ENCODE measurements around the gene NR2F1-AS1. TPM values are rescaled to one million over a fixed set of nuclear protein-coding genes. Genes with fewer than 3 reads are reported as not detected.

NR2F1-AS1 gene
- total and polyA plus RNA-seq, 2 experiments from 2014 or later: 0.59 to 4.5 TPM

- TF ChIP-seq ZNF462 (CRISPR knock-in tag; IDR thresholded peaks at IDR 0.05) (no peak), EZH2phosphoT487 (IDR thresholded peaks at IDR 0.05; ENCODE audit: unreplicated experiment) (peak; percentile 47)
Measured at GRCh38 chr5:93607367-93608258, 26.6 kb upstream of the NR2F1-AS1 start (continued).

GRCh38 chr5:93606382-93606752 lies 25.3 kb upstream of the NR2F1-AS1 start:
- DNase-seq (ENCODE audit: low spot score) (no peak), ATAC-seq (no peak)
- Mint-ChIP-seq H3K9me3 (peaks cover 7% of the 10 kb centered on the region; the same call in 2 of the 3 replicates), H3K4me3 (no peak overlapping the region), H3K27me3 (ENCODE audit: insufficient read depth, low read depth, poor library complexity) (no peaks in the 10 kb centered on the region), H3K36me3 (ENCODE audit: low read depth) (peaks cover 3% of the 10 kb centered on the region; the same call in 2 of the 3 replicates), H3K4me1 (peaks cover 58% of the 10 kb centered on the region), H3K27ac (no peak overlapping the region)
- H3K27ac ChIP-seq (ENCODE audit: low read depth): no peak overlapping the region
- peaks cover 12% of the 10 kb centered on the region for H4K20me1 ChIP-seq (replicated peaks; ENCODE audit: insufficient read depth)
- no peak overlapping the region for H3K4me2 ChIP-seq
- peaks cover 69% of the 10 kb centered on the region for H3K4me1 ChIP-seq (ENCODE audit: insufficient read depth)
- H3K4me3 ChIP-seq: no peak overlapping the region
- no peaks in the 10 kb centered on the region for H3K36me3 ChIP-seq (ENCODE audit: insufficient read depth)
- peaks cover 100% of the 10 kb centered on the region for H3K27me3 ChIP-seq (ENCODE audit: insufficient read depth)
- no peak overlapping the region for H2AFZ ChIP-seq
- H3F3A ChIP-seq (replicated peaks; ENCODE audit: low read depth): peaks cover 33% of the 10 kb centered on the region
- H3K9me2 ChIP-seq (ENCODE audit: insufficient read depth): no peaks in the 10 kb centered on the region
- no peaks in the 10 kb centered on the region for H3K79me2 ChIP-seq (replicated peaks; ENCODE audit: insufficient read depth)
- no peak for TF ChIP-seq POLR2AphosphoS5 (IDR thresholded peaks at IDR 0.05; ENCODE audit: low read depth)
- no peak for TF ChIP-seq EZH2phosphoT487 (IDR thresholded peaks at IDR 0.05; ENCODE audit: unreplicated experiment)
- TF ChIP-seq ZNF114 (CRISPR knock-in tag; IDR thresholded peaks at IDR 0.05): no peak
- TF ChIP-seq NANOG (IDR thresholded peaks at IDR 0.05; ENCODE audit: borderline replicate concordance): no peak
- no peak for TF ChIP-seq REST (IDR thresholded peaks at IDR 0.05; ENCODE audit: unreplicated experiment)
- TF ChIP-seq STAT1 (IDR thresholded peaks at IDR 0.05; ENCODE audit: unreplicated experiment): no peak
- TF ChIP-seq ZNF331 (CRISPR knock-in tag; IDR thresholded peaks at IDR 0.05; ENCODE audit: low read depth): no peak
